Activated naive CD4-positive, alpha-beta T cell treated with anti-CD3 and anti-CD28 coated beads, Interleukin-2, amount 50 U/mL, for 24 hours (primary cell): ENCODE measurements around the gene RHAG.
"Not testable (repeated sequence)": the region's sequence is repeated elsewhere in the genome, so short reads cannot be mapped to it uniquely, and the experiment has no call there.

Experiments
- H3K27ac Mint-ChIP-seq: one replicate; pipeline ENCODE4 v1.8.0; 2021; ENCODE audit warnings: mild to moderate bottlenecking, mixed read lengths
- H3K27me3 Mint-ChIP-seq: one replicate; pipeline ENCODE4 v1.8.0; 2021; ENCODE audit warnings: mixed read lengths
- H3K36me3 Mint-ChIP-seq: one replicate; pipeline ENCODE4 v1.8.0; 2021; ENCODE audit warnings: mixed read lengths
- H3K4me1 Mint-ChIP-seq: one replicate; pipeline ENCODE4 v1.8.0; 2021; ENCODE audit warnings: mixed read lengths
- H3K4me3 Mint-ChIP-seq: one replicate; pipeline ENCODE4 v1.8.0; 2021; ENCODE audit warnings: mild to moderate bottlenecking, mixed read lengths
- H3K9me3 Mint-ChIP-seq: one replicate; pipeline ENCODE4 v1.8.0; 2021; ENCODE audit warnings: mixed read lengths

RHAG gene

DNA sequence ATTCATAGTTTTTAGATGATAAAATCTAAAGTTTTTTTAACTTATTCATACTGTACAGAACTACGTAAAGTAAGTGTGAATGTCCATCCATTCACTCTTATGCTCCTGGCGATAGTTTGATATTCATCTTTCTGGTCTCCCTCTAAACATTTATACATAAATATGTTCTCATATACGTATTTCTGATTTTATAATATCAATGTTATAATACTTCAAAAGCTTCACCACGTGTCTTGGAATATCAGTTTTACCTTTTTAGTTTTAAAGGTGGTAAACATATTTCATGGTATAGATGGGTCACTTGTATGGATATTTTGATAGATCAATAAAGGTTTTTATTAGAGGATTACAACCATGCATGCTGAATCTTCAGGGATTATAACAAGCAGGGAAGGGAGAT is 10.3 kb upstream of the RHAG start:
- Mint-ChIP-seq H3K27ac (no peak overlapping the region), H3K27me3 (no peaks in the 10 kb centered on the region), H3K4me3 (no peak overlapping the region), H3K9me3 (no peaks in the 10 kb centered on the region), H3K36me3 (no peaks in the 10 kb centered on the region), H3K4me1 (no peaks in the 10 kb centered on the region)

DNA sequence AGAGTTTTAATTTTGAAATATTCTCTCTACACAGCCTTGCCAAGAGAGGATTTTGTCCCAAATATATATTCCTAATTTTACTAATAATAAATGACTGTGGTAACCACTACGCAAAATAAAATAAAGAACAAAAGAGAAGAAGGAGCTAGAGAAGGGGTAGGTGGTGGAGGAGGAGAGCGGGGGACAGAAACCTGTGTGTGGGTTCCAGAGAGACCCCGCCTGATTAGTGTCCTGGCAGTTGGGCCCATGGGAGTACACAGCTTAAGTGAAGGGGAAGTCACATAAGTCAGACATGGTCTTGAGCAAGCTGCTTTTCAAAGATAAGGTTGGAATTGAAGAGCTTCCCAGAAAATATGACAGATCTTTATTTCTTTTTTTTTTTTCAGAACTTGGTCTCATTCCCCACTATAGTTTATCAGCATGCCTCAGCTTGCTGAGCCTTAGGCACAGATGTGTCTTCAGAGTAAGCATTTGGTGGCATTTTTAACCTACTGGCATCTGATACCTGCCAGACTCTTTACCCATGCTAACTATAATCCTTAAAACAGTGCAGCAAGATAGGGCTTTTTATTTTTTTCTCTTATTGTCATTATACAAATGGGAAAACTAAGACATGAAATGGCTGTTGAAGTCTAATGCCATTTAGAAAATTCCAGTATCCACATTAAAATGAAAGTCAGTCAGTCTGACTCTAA is 9.6 kb upstream of the RHAG start:
- Mint-ChIP-seq H3K9me3 (no peaks in the 10 kb centered on the region), H3K4me3 (no peak overlapping the region), H3K27me3 (no peaks in the 10 kb centered on the region), H3K4me1 (no peaks in the 10 kb centered on the region), H3K36me3 (no peaks in the 10 kb centered on the region), H3K27ac (no peak overlapping the region)

- Mint-ChIP-seq H3K4me3 (no peak overlapping the region), H3K4me1 (no peaks in the 10 kb centered on the region), H3K9me3 (no peaks in the 10 kb centered on the region), H3K36me3 (no peaks in the 10 kb centered on the region), H3K27ac (no peak overlapping the region), H3K27me3 (no peaks in the 10 kb centered on the region)
These were observed 8.5 kb upstream of the RHAG start for GRCh38 chr6:49645139-49645538.

DNA sequence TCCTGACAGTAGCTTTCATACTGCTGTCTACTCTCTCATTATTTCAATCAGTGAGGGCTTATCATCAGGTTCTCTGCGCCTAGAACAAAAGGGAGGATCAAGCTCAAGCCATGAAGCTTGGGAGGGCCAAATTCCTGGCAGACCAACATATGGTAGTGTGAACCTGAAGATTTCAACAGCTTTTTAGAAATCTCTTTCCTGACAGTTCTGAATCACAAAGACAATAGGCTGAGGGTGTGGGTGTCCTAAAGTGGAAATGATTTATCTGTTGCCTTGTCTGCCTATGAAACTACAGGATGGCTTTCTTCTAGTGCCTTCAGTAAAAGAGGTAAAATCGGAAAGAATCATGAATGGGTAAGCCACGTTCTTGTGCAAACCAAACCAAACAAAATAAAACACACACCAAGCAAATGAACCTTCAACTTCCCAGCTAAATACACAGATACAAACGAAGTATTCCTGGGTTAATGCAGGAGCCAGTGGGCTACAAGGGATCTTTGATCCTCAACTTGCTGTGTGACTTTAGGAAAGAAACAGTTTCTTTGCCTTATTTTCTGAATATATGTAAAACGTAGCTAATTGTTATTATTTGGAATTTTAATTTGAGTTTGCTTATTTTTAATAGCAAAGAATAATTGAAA is 2.7 kb upstream of the RHAG start:
- Mint-ChIP-seq H3K4me3 (no peak overlapping the region), H3K4me1 (no peaks in the 10 kb centered on the region), H3K9me3 (no peaks in the 10 kb centered on the region), H3K36me3 (no peaks in the 10 kb centered on the region), H3K27ac (no peak overlapping the region), H3K27me3 (no peaks in the 10 kb centered on the region)

DNA sequence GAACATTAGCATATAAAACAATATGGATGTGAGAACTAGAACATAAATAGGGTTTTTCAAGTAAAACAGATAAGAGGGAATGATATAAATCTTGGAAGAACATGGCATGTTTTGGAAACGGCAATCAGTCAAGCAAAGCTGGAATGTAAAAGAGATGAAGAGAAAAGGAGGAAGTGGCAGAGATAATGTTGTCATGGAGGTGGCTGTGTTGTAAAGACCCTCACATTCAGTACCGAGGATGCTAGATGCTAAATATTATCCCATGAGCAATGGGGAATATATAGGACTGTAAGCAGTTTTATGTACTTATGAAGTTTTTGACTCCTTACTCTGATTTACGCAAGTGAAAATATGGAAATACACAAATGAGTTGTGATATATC is 702 bp upstream of the RHAG start:
- no peak overlapping the region for H3K27ac Mint-ChIP-seq
- H3K27me3 Mint-ChIP-seq: no peaks in the 10 kb centered on the region
- H3K4me1 Mint-ChIP-seq: no peaks in the 10 kb centered on the region
- H3K9me3 Mint-ChIP-seq: no peaks in the 10 kb centered on the region
- no peak overlapping the region for H3K4me3 Mint-ChIP-seq
- H3K36me3 Mint-ChIP-seq: no peaks in the 10 kb centered on the region

DNA sequence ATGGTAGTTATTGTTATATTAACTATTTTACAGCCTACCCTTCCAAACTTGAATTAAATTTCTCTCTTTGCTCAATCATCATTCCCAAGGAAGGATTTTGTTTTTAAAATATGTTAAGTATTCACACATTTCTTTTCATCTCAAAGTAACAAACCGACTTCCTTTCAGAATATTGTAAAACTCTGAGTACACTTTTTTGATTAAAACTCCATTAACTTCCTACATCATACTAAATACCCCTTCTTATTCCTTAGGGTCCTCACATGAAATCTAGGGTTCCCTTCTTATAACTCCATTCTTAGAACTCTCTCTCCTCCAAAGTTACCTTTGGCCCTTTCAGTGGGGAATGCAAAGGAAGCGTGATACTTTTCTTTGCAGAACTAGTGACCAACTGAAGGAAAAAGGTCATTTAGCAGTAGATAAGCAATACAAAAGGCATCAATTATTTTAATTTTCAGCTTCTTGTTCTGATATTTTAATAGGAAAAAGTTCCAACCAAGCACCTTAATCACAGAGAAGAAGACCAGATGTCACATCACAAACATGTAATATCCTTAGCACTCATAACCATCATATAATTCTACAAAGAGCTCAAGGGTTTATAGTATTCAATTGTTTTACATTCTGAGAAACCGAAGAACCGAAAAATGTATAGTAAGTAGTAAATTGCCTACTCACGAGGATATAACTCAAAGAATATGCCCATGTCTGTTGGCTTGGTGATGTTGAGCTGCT is 494 bp downstream of the RHAG start:
- peaks cover 2% of the 10 kb centered on the region for H3K27me3 Mint-ChIP-seq
- H3K4me3 Mint-ChIP-seq: no peak overlapping the region
- H3K4me1 Mint-ChIP-seq: no peaks in the 10 kb centered on the region
- H3K36me3 Mint-ChIP-seq: no peaks in the 10 kb centered on the region
- no peak overlapping the region for H3K27ac Mint-ChIP-seq
- H3K9me3 Mint-ChIP-seq: no peaks in the 10 kb centered on the region

- no peak overlapping the region for H3K4me3 Mint-ChIP-seq
- no peak overlapping the region for H3K27ac Mint-ChIP-seq
- peaks cover 2% of the 10 kb centered on the region for H3K27me3 Mint-ChIP-seq
- H3K9me3 Mint-ChIP-seq: no peaks in the 10 kb centered on the region
- H3K36me3 Mint-ChIP-seq: no peaks in the 10 kb centered on the region
- no peaks in the 10 kb centered on the region for H3K4me1 Mint-ChIP-seq
These were observed 1.2 kb downstream of the RHAG start for GRCh38 chr6:49635480-49635879.

GRCh38 chr6:49634836-49635218 is 1.8 kb downstream of the RHAG start:
- Mint-ChIP-seq H3K27me3 (peaks cover 2% of the 10 kb centered on the region), H3K27ac (no peak overlapping the region), H3K4me1 (no peaks in the 10 kb centered on the region), H3K36me3 (no peaks in the 10 kb centered on the region), H3K4me3 (no peak overlapping the region), H3K9me3 (no peaks in the 10 kb centered on the region)

- H3K27me3 Mint-ChIP-seq: peaks cover 2% of the 10 kb centered on the region
- no peak overlapping the region for H3K4me3 Mint-ChIP-seq
- H3K4me1 Mint-ChIP-seq: no peaks in the 10 kb centered on the region
- no peaks in the 10 kb centered on the region for H3K36me3 Mint-ChIP-seq
- H3K9me3 Mint-ChIP-seq: no peaks in the 10 kb centered on the region
- no peak overlapping the region for H3K27ac Mint-ChIP-seq
These were observed 2.4 kb downstream of the RHAG start for GRCh38 chr6:49634092-49634835.

DNA sequence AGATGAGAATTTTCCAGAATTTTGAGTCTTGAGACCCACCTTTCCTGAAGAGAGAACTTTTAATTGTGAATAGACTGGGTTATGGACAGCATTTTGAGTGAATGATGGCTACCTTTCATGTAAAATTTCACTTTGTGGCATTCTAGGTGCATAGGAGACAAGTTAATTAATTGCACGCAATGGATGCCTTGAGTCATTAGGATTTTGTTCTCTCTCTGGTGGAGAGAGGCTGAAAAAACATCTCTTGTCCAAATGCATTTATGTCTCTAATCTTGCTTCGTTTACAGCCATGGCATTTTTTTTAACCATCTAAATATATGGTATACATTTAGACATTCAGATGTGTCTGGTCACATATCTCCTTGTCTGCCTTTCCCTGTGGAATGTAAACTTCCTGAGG is 3.1 kb downstream of the RHAG start:
- Mint-ChIP-seq H3K27me3 (peaks cover 2% of the 10 kb centered on the region), H3K4me1 (no peaks in the 10 kb centered on the region), H3K36me3 (no peaks in the 10 kb centered on the region), H3K9me3 (no peaks in the 10 kb centered on the region), H3K4me3 (no peak overlapping the region), H3K27ac (no peak overlapping the region)

- no peak overlapping the region for H3K4me3 Mint-ChIP-seq
- H3K9me3 Mint-ChIP-seq: no peaks in the 10 kb centered on the region
- H3K4me1 Mint-ChIP-seq: no peaks in the 10 kb centered on the region
- no peak overlapping the region for H3K27ac Mint-ChIP-seq
- peaks cover 2% of the 10 kb centered on the region for H3K27me3 Mint-ChIP-seq
- no peaks in the 10 kb centered on the region for H3K36me3 Mint-ChIP-seq
These were observed 3.9 kb downstream of the RHAG start for GRCh38 chr6:49632727-49633126.

- H3K4me1 Mint-ChIP-seq, H3K9me3 Mint-ChIP-seq, H3K27ac Mint-ChIP-seq, H3K27me3 Mint-ChIP-seq, H3K36me3 Mint-ChIP-seq, H3K4me3 Mint-ChIP-seq: not testable (repeated sequence)
These were observed 7.1 kb downstream of the RHAG start for GRCh38 chr6:49629485-49630088.

- Mint-ChIP-seq H3K4me3 (no peak overlapping the region), H3K27me3 (peaks cover 4% of the 10 kb centered on the region), H3K36me3 (no peaks in the 10 kb centered on the region), H3K4me1 (no peaks in the 10 kb centered on the region), H3K27ac (no peak overlapping the region), H3K9me3 (peaks cover 4% of the 10 kb centered on the region)
These were observed 9.8 kb downstream of the RHAG start for GRCh38 chr6:49626811-49627210.

DNA sequence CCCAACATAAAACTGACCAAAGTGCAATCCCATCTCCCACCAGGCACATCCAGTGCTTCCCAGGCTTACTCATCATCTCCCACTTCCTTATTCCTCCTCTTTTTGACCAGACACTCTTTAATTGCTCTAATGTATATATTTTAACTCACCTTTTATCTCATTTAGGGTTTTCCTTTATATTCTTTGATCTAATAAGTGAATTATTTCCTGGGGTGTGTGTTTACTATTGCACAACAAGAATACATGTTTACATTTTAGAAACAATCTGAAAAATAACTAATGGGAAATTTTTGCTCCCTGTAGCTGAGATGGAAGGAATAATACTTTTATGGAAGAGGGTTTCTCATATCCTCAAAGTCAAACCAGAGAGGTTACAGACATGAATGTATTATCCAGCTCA is 18.4 kb downstream of the RHAG start:
- Mint-ChIP-seq H3K4me1 (no peaks in the 10 kb centered on the region), H3K4me3 (no peak overlapping the region), H3K9me3 (peaks cover 5% of the 10 kb centered on the region), H3K36me3 (no peaks in the 10 kb centered on the region), H3K27me3 (peaks cover 2% of the 10 kb centered on the region), H3K27ac (no peak overlapping the region)

DNA sequence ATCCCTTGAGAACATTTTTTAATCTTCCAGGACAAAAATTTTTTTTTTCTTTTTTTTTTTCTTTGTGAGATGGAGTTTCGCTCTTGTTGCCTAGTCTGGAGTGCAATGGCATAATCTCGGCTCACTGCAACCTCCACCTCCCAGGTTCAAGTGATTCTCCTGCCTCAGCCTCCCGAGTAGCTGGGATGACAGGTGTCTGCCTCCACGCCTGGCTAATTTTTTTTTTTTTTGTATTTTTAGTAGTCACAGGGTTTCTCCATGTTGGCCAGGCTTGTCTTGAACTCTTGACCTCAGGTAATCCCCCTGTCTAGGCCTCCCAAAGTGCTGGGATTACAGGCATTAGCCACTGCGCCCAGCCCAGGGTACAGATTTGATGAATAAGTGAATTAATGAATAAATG is 22.5 kb downstream of the RHAG start:
- not testable (repeated sequence) for H3K4me1 Mint-ChIP-seq, H3K27me3 Mint-ChIP-seq, H3K27ac Mint-ChIP-seq, H3K9me3 Mint-ChIP-seq, H3K4me3 Mint-ChIP-seq, H3K36me3 Mint-ChIP-seq

- H3K27ac Mint-ChIP-seq: no peak overlapping the region
- no peaks in the 10 kb centered on the region for H3K36me3 Mint-ChIP-seq
- no peaks in the 10 kb centered on the region for H3K4me1 Mint-ChIP-seq
- H3K4me3 Mint-ChIP-seq: no peak overlapping the region
- H3K27me3 Mint-ChIP-seq: peaks cover 4% of the 10 kb centered on the region
- no peaks in the 10 kb centered on the region for H3K9me3 Mint-ChIP-seq
These were observed 27.4 kb downstream of the RHAG start for GRCh38 chr6:49609285-49609684.
